Upper lobe of left lung (tissue), 6 donors: ENCODE measurements around the gene CD200R1L. TPM values are rescaled to one million over a fixed set of nuclear protein-coding genes. Genes with fewer than 3 reads are reported as not detected.

Experiments
- ATAC-seq, 2 donors: fragments of 200-7000 bp; cut with Tn5 transposase; one replicate each; pipeline ENCODE4 v1.9.1; 2022; ENCODE audit warnings: mild to moderate bottlenecking in 2 of 2, moderate library complexity in 2 of 2; ENCODE audit not compliant: low FRiP score in 2 of 2
- DNase-seq, 2 donors: peaks; one replicate each; pipeline ENCODE4 v3.0.0-alpha.2; 2019 to 2020
- H3K27ac ChIP-seq, 4 donors: fragments of 200-600 bp; sonication (generic); one replicate each; pipeline ENCODE4 v1.5.1; 2016 to 2019
- H3K27me3 ChIP-seq, 4 donors: fragments of 200-600 bp; sonication (generic); one replicate each; pipeline ENCODE4 v1.5.1; 2017 to 2019
- H3K36me3 ChIP-seq, 4 donors: fragments of 200-600 bp; sonication (generic); one replicate each; pipeline ENCODE4 v1.5.1; 2016 to 2019
- H3K4me1 ChIP-seq, 4 donors: fragments of 200-600 bp; sonication (generic); one replicate each; pipeline ENCODE4 v1.5.1; 2018 to 2019
- H3K4me3 ChIP-seq, 4 donors: fragments of 200-600 bp; sonication (generic); one replicate each; pipeline ENCODE4 v1.5.1; 2017 to 2019; ENCODE audit warnings: mild to moderate bottlenecking in 2 of 4, moderate library complexity in 1 of 4
- H3K9me3 ChIP-seq, 4 donors: fragments of 200-600 bp; sonication (generic); one replicate each; pipeline ENCODE4 v1.5.1; 2018 to 2019
- CTCF ChIP-seq, 6 experiments: fragments of 450-650 bp in 4 of 6; fragments of 200-600 bp in 2 of 6; sonication (generic) in 2 of 6; IDR thresholded peaks; one replicate each; pipeline ENCODE4 v1.5.1; 2016 to 2019; ENCODE audit warnings: antibody characterized with exemption in 6 of 6
- EP300 ChIP-seq, 4 donors: sonication (generic); formaldehyde crosslinking; IDR thresholded peaks; one replicate each; pipeline ENCODE4 v1.5.1; 2017; ENCODE audit warnings: antibody characterized with exemption in 4 of 4, control low read depth in 2 of 4
- POLR2A ChIP-seq, 4 donors: fragments of 450-650 bp; IDR thresholded peaks; one replicate each; pipeline ENCODE4 v1.5.1; 2016 to 2017; ENCODE audit warnings: antibody characterized with exemption in 4 of 4, mild to moderate bottlenecking in 2 of 4
- POLR2AphosphoS5 ChIP-seq, 2 donors: sonication (generic); formaldehyde crosslinking; IDR thresholded peaks; one replicate each; pipeline ENCODE4 v1.5.1; 2017; ENCODE audit warnings: antibody characterized with exemption in 2 of 2
- WGBS, 2 donors: methylation state at CpG; one replicate each; pipeline ENCODE4 v1.1.5; 2017 to 2018; 5-methylcytosine and 5-hydroxymethylcytosine counted together
- total RNA-seq, 6 donors: library from RNA; depleted of rRNA in 4 of 6; stranded (reverse); fragments of >200 nt in 4 of 6; gene quantifications; one replicate each; pipeline versions ENCODE4 v1.1.0 to v1.2.1, GENCODE V29; 2016 to 2021
- donor health status: DM: no; HTN: no; CAD: no; lungs with moderate emphysema.
- donor health status: DM: no; HTN: yes; CAD: no; lungs with severe emphysema.

Gene CD200R1L
- total RNA-seq, 6 donors from 2014 or later, result not detected

DNA sequence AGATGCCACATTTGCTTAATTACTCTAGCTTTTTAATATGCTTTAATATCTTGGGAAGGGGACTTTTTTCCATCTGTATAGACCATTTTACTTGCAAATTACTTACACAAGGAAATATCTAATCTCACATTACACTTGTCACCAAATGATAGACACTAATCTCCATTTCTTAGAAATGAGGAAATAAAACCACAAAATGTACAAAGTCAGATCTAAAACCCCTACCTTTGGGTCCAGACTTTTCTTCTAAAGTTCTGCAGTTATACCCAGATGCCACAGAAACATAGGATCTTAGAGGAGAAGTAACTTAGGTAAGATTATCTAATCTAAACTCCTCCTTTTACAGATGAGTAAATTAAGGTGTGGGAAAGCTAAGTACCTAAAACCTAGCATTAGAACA, 44.3 kb downstream of the CD200R1L start:
- Histone ChIP-seq H3K4me3 (no peak overlapping the region), H3K4me1 (no peaks in the 10 kb centered on the region), H3K9me3 (no peaks in the 10 kb centered on the region), H3K36me3 (no peaks in the 10 kb centered on the region), H3K27ac (no peak overlapping the region), H3K27me3 (no peaks in the 10 kb centered on the region)
- ATAC-seq (no peak), DNase-seq (no peak)
- TF ChIP-seq EP300 (IDR thresholded peaks at IDR 0.05) (no peak), POLR2A (IDR thresholded peaks at IDR 0.05) (no peak), POLR2AphosphoS5 (IDR thresholded peaks at IDR 0.05) (no peak), CTCF (IDR thresholded peaks at IDR 0.05) (no peak)

- no peaks in the 10 kb centered on the region for H3K4me1 ChIP-seq
- no peaks in the 10 kb centered on the region for H3K9me3 ChIP-seq
- ATAC-seq (no peak), DNase-seq (no peak)
- TF ChIP-seq EP300 (IDR thresholded peaks at IDR 0.05) (no peak), POLR2A (IDR thresholded peaks at IDR 0.05) (no peak), CTCF (IDR thresholded peaks at IDR 0.05) (no peak), POLR2AphosphoS5 (IDR thresholded peaks at IDR 0.05) (no peak)
- no peaks in the 10 kb centered on the region for H3K27me3 ChIP-seq
- H3K4me3 ChIP-seq, result no peak overlapping the region
- H3K36me3 ChIP-seq, result no peaks in the 10 kb centered on the region
- no peak overlapping the region for H3K27ac ChIP-seq
These were observed 46.7 kb downstream of the CD200R1L start for GRCh38 chr3:112799946-112800345.

DNA sequence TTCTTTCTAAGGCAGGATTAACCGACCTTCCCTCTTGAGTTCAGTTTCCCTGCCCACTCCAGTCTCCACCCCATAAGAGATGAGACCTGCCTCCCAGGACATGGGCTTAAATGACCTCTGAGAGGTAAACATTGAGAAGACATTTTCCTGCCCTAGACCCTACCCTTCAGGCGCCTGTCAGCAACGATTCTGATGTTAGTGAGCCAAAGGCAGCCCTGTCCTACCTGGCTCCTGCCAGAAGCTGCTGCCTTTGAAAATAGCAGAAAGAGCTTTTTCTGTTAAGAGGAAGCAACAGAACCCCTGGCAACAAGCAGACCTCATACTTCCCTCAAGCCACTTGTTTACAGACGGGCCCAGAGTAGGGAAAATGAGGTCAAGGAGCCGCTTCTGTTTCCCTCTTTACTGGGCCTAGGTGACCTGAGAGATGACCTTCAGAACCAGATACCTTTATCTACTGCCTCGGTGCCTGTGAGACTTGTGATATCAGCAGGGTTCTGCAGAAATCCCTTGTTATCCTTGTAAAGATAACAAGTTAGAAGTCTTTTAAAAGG, 52.0 kb downstream of the CD200R1L start:
- ATAC-seq, result peak; percentile 57 to 60
- TF ChIP-seq POLR2A (IDR thresholded peaks at IDR 0.05) (no peak), POLR2AphosphoS5 (IDR thresholded peaks at IDR 0.05) (no peak), CTCF (IDR thresholded peaks at IDR 0.05) (no peak), EP300 (IDR thresholded peaks at IDR 0.05) (no peak)
- H3K36me3 ChIP-seq, result no peaks in the 10 kb centered on the region
- no peaks in the 10 kb centered on the region for H3K9me3 ChIP-seq
- no peak overlapping the region for H3K27ac ChIP-seq
- 23 to 40% methylated on average over 4 to 6 of the region's 6 CpGs for WGBS, 2 donors
- peaks cover 0 to 12% (median 2%) of the 10 kb centered on the region in 4 donors for H3K4me1 ChIP-seq
- H3K27me3 ChIP-seq, result no peaks in the 10 kb centered on the region
- DNase-seq, result no peak
- H3K4me3 ChIP-seq, result no peak overlapping the region

DNA sequence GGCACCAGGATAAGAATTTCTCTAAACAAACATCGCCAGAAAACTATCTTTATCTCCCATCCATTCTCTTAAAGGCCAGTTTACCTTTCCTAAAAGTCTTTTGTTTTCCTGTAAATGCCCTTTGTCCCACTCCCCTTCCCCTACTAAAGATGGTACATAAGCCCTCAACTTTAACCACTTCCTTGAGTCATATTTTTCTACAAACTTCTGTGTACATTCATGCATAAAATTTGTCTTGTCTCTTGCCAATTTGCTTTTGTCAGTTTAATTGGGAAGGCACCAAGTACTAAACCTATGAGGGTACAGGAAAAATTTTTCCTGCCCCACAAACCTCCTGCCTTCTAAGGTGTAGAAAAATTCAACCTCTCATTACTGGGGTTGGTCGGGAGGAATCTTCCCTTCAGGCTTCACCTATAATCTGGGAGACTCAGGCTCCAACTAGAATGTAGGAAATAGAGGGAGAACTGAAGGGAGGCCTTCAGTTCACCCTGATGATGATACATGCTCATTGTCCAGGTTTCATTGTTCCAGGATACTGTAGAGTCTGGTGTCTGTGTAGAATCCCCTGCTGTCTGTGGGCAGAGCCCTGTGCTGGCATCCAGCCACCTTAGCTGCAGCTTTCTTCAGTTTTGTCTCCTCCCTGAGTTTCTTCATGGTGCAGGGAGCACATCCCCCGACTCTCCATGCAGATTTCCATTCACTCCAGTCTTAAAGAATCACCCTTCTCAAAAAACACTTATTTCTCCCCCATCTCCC, 53.2 kb downstream of the CD200R1L start:
- TF ChIP-seq POLR2A (IDR thresholded peaks at IDR 0.05) (no peak), EP300 (IDR thresholded peaks at IDR 0.05) (no peak), CTCF (IDR thresholded peaks at IDR 0.05) (no peak), POLR2AphosphoS5 (IDR thresholded peaks at IDR 0.05) (no peak)
- DNase-seq, result no peak
- Histone ChIP-seq H3K9me3 (no peaks in the 10 kb centered on the region), H3K27ac (no peak overlapping the region), H3K4me3 (no peak overlapping the region), H3K36me3 (no peaks in the 10 kb centered on the region), H3K4me1 (peaks cover 0 to 12% (median 2%) of the 10 kb centered on the region in 4 donors), H3K27me3 (no peaks in the 10 kb centered on the region)
- no peak for ATAC-seq
- 60 to 67% methylated on average over 3 of the region's 3 CpGs for WGBS, 2 donors

GRCh38 chr3:112791736-112792135, 54.9 kb downstream of the CD200R1L start:
- Histone ChIP-seq H3K27me3 (no peaks in the 10 kb centered on the region), H3K4me1 (peaks cover 0 to 12% (median 2%) of the 10 kb centered on the region in 4 donors), H3K36me3 (no peaks in the 10 kb centered on the region), H3K27ac (no peak overlapping the region), H3K9me3 (peaks cover 0 to 9% (median 0%) of the 10 kb centered on the region in 4 donors), H3K4me3 (no peak overlapping the region)
- no peak for TF ChIP-seq EP300 (IDR thresholded peaks at IDR 0.05)
- TF ChIP-seq POLR2AphosphoS5 (IDR thresholded peaks at IDR 0.05), result no peak
- TF ChIP-seq CTCF (IDR thresholded peaks at IDR 0.05), result no peak
- no peak for TF ChIP-seq POLR2A (IDR thresholded peaks at IDR 0.05)
- ATAC-seq (no peak), DNase-seq (no peak)
- 94 to 96% methylated on average over 2 of the region's 2 CpGs for WGBS, 2 donors
